GM12873 (cell line): Measurements from ENCODE around the gene NLRP3.

Experiments used
- TF ChIP-seq, protein P1 (sequence below): IDR thresholded peaks from 2 replicates; pipeline ENCODE4 v1.5.1; 2012; ENCODE audit warnings: low read depth, mild to moderate bottlenecking, moderate library complexity, low read length, control low read depth; ENCODE audit not compliant: insufficient read depth; ENCODE audit errors: missing control alignments

The NLRP3 gene

DNA sequence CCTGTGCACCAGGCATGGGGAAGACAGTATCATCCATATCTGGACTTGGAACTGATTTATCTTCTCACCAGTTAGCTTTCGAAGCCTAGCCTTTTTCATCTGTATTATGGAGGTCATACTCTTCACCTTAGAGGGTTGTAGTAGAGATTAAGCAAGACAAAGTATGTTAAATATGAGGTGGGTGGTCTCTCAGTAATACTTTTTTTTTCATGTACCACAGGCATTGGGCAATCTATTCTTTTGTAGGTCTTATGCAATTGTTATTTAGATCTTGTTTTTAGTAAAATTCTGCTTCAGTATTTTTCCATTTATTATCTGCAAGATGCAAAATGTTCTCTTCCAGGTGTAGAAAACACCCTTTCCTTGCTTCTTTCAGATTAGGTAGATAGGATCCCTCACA lies 77.1 kb downstream of the NLRP3 start:
- TF ChIP-seq, protein P1, sequence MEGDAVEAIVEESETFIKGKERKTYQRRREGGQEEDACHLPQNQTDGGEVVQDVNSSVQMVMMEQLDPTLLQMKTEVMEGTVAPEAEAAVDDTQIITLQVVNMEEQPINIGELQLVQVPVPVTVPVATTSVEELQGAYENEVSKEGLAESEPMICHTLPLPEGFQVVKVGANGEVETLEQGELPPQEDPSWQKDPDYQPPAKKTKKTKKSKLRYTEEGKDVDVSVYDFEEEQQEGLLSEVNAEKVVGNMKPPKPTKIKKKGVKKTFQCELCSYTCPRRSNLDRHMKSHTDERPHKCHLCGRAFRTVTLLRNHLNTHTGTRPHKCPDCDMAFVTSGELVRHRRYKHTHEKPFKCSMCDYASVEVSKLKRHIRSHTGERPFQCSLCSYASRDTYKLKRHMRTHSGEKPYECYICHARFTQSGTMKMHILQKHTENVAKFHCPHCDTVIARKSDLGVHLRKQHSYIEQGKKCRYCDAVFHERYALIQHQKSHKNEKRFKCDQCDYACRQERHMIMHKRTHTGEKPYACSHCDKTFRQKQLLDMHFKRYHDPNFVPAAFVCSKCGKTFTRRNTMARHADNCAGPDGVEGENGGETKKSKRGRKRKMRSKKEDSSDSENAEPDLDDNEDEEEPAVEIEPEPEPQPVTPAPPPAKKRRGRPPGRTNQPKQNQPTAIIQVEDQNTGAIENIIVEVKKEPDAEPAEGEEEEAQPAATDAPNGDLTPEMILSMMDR: no peak

DNA sequence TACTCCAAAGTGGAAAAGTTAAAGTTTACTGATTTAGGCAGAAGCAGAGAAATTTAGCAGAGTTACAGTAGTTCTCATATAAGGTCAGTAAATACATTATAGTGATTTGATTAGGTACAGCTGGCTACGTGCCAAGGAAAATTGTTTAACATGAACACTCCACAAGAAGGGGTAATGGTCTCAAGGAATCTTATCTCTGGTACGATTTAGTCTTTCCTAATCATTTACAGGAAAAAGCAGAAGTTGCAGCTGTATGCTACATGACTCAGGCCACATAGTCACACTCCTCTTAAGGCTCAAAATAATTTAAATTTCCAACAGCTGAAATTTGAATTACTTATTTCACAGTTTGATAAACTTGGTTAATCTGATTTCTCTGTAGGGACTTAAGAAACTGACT lies 78.8 kb downstream of the NLRP3 start:
- TF ChIP-seq, protein P1: no peak

DNA sequence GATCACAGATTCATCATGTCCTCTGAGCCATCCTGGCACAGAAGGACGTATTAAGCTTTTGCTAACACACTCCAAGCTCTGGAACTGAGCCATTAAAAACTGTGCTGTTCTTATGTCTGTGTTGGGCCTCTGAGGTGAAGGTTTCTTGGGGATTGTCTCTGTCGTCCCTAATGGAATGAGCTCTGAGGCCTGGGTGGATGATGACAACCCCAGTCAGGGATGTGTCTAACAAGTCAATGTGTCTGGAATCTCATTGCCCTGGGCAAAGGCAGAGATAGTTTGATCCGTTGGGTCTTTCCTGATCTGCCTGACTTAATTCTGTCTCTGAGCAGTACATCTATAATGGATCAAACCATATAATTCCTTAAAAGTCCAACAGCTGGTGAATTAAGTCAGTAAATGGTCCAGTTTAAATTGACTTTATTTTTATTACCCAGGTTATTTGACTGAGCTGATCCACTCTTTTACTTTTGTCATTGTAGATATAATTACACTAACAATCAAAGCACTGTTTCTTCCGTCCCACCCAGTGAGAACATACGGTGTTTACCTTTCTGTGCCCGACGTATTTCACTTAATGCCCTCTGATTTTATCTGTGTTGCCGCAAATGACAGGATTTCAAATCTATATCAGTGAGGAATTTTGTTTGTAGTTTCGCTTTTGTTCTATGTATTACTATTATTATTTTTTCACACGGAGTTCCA lies 80.8 kb downstream of the NLRP3 start:
- TF ChIP-seq, protein P1: no peak
